Stimulated activated CD8-positive, alpha-beta memory T cell treated with anti-CD3 and anti-CD28 coated beads, Interleukin-15, amount 100 ng/mL, for 4 hours (primary cell): Measurements from ENCODE around the gene PADI4.

Experiments
- DNase-seq, 2 donors: peaks; one replicate each; pipeline ENCODE4 v3.0.0-alpha.2; 2020; ENCODE audit warnings: low read depth in 2 of 2

The PADI4 gene

GRCh38 chr1:17307946-17308345, at the start of gene PADI4:
Gene PADI4 (plus strand): TSS chr1:17308197. CDS start chr1:17308223, 26 bp downstream.
- DNase-seq = no peak

GRCh38 chr1:17258758-17259130, 49.3 kb upstream of the PADI4 start:
- DNase-seq = no peak

GRCh38 chr1:17259233-17259873, 48.6 kb upstream of the PADI4 start:
- no peak for DNase-seq

DNA sequence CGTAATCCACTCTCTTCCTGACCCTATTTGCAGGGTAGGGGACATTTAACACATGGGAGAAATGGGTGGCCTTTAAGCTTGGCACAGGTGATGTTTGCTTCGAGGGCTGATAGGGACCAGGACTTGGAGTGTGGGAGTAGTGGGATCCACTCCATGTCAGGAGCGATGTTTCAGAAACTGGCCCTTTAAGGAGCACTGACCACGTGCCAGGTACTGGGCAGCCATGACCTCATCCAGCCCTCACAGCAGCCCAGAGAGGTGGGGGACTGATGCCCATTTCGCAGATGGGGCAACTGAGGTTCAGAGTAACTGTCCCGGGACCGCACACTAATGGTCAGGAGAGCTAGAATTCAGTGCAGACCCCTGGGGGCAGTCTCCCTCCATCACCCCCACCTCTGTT, 47.7 kb upstream of the PADI4 start:
- no peak for DNase-seq

DNA sequence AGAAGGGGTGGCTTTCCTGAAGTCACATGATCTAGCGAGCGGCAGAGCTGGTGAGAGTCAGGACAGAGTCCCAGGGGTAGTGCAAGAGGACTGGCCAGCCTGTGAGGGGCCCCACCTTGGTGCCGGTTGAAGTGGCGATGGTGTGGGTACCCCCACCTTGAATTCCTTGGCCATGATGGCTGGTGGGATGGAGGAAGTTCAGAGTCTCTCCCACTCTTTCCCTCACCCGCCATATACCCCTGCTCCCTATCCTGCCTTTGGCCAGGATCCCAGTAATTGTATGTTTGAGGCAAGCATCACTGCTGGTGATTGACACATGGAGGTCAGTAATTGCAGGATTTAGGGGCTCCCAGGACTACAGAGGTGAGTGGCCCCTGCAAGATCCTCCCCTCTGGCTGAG, 47.3 kb upstream of the PADI4 start:
- DNase-seq = no peak

DNA sequence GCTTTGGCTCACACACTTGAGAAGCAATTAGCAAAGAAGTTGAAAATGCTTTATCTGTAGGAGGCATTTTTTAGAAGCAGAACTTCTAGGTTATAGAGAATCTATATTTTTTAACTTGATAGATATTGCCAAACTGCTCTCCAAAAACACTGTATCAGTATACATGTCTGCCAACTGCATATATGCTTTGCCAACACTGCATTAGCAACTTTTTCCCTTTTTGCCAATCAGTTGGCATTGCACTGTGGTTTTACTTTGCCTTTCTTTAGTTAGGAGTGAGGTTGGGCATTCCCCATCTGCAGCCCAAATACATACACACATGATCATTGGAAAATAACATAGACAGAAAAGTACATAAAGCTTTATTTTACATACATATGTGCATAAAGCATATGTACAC, 44.1 kb upstream of the PADI4 start:
- no peak for DNase-seq

GRCh38 chr1:17264470-17264869, 43.5 kb upstream of the PADI4 start:
- no peak for DNase-seq

GRCh38 chr1:17265162-17265561, 42.8 kb upstream of the PADI4 start:
- DNase-seq = no peak

DNA sequence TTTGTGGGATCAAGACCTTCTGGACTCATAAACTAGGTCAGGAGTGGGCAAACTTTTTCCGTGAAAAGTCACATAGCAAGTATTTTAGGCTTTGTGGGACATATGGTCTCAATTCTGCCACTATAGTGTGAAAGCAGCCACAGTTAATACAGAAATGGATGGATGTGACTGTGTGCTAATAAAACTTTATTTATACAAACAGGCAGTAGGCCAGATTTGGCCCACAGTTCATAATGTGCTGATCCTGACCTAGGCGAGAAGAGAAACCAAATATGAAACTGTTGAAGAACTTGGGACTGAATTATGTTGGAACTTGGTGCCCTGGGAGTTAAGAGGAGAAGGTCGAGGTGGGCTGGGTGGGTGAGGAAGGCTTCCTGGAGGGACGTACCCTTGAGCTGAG, 42.0 kb upstream of the PADI4 start:
- no peak for DNase-seq

- DNase-seq = no peak
Observed at GRCh38 chr1:17270891-17271765, 36.9 kb upstream of the PADI4 start.

DNA sequence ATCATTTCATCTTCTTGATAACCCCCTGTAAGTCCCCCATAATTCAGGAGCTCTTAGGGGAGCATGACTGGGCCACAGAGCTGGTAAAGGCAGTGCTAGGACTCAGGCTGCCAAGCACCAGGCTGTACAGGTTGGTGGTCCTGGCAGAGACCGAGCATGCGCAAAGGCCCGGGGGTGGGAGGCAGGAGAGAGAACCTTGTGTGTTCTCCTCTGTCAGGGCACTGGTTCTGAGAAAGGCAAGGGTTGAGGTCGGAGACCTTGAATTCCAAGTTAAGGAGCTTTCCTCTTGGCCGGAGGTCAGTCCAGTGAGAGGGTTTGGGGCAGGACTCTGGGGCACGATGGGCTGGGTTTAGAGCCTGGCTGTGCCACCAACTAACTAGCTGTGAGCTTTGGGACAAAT, 35.9 kb upstream of the PADI4 start:
- no peak for DNase-seq

DNA sequence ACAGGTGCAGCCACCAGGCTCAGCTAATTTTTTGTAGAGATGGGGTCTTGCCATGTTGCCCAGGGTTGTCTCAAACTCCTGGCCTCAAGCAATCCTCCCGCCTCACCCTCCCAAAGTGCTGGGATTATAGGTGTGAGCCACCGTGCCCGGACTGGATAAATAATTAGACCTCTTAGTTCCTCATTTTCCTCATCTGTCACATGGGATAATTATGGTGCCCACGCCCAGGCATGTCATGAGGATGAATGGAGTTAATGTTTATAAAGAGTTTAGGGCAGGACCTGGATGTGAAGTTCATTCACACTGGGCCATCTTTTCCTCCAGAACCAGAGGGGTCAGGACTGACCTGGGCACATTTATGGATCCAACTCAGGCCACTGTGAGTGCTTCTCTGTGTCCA, 35.4 kb upstream of the PADI4 start:
- no peak for DNase-seq

DNA sequence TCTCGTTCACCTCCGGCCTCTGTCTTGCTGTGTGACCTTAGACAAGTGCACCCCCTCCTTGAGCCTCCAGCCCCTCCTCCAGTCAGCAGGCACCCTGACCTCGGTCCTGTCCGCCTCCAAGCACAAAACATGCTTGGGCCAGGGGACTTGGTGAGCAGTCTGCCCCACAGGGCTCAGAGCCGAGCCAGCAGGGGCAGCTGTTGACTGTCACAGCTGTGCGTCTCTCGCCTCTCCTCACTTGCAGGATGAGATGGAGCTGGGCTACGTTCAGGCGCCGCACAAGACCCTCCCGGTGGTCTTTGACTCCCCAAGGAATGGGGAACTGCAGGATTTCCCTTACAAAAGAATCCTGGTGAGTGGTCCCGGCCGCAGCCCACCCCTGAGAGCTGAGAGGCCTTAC, 34.9 kb upstream of the PADI4 start:
- DNase-seq = no peak

- no peak for DNase-seq
Observed at GRCh38 chr1:17274186-17275170, 33.5 kb upstream of the PADI4 start.

DNA sequence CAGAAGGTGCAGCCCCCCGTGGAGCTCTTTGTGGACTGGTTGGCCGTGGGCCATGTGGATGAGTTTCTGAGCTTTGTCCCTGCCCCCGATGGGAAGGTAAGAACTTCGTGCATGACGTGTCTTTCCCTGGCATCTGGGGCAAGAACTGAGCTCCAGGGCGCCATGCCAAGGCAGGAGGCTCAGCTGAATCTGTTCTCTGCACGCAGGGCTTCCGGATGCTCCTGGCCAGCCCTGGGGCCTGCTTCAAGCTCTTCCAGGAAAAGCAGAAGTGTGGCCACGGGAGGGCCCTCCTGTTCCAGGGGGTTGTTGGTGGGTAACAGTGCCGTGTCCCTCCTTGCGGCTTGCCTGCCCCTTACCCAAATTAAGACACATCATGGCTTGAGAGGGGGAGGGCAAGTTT, 31.4 kb upstream of the PADI4 start:
- no peak for DNase-seq

GRCh38 chr1:17277511-17278159, 30.4 kb upstream of the PADI4 start:
- DNase-seq = no peak

GRCh38 chr1:17278996-17279830, 28.8 kb upstream of the PADI4 start:
- DNase-seq = no peak

DNA sequence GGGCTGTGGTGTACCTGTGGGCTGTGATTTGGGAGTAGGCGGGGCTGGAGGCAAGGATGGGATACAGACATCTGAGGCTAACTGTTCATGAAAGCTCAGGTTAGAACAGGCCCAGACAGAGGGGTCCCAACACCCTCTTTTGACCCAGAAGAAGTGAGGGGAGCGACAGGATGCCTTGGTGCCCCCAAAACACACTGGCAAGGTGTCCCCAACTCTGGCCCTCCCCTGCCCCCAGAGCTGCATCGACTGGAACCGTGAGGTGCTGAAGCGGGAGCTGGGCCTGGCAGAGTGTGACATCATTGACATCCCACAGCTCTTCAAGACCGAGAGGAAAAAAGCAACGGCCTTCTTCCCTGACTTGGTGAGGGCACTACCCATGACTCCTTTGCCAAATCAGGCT, 27.6 kb upstream of the PADI4 start:
- no peak for DNase-seq

- DNase-seq = no peak
Observed at GRCh38 chr1:17280894-17281293, 27.1 kb upstream of the PADI4 start.

DNA sequence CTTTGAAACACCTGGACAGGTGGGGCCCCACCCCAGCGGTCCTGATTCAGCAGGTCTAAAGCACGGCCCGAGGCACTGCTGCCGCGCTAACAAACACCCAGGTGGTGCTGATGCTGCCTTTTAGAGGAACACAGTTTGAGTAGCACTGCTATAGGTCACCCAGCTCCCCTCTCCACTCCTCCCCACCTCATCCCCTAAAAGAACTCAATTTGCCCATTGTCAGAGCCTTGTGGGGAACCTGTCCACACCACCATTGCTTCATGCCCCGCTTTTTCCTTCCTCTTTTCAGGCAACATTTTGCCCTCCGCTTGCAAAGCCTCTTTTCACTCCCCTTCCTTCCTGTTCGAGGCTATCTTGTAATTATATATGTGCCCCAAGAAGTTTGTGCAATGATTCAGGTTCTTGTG, 26.2 kb upstream of the PADI4 start:
- no peak for DNase-seq

DNA sequence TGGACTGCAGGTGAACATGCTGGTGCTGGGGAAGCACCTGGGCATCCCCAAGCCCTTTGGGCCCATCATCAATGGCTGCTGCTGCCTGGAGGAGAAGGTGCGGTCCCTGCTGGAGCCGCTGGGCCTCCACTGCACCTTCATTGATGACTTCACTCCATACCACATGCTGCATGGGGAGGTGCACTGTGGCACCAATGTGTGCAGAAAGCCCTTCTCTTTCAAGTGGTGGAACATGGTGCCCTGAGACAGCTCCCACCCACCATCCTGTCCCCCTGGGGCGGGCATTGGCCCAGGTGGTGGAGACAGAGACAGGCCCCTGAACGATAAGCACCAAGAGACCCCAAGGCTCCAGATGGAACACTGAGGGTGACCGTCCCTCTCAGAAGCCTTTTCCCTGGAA, 25.2 kb upstream of the PADI4 start:
- no peak for DNase-seq
